Activated CD8-positive, alpha-beta memory T cell treated with anti-CD3 and anti-CD28 coated beads for 24 hours (primary cell): ENCODE results near the gene CFD.
"Not testable (repeated sequence)": the region's sequence is repeated elsewhere in the genome, so short reads cannot be mapped to it uniquely, and the experiment has no call there.

Experiments
- DNase-seq: peaks from one replicate; pipeline ENCODE4 v3.0.0-alpha.2; 2020

Gene CFD

DNA sequence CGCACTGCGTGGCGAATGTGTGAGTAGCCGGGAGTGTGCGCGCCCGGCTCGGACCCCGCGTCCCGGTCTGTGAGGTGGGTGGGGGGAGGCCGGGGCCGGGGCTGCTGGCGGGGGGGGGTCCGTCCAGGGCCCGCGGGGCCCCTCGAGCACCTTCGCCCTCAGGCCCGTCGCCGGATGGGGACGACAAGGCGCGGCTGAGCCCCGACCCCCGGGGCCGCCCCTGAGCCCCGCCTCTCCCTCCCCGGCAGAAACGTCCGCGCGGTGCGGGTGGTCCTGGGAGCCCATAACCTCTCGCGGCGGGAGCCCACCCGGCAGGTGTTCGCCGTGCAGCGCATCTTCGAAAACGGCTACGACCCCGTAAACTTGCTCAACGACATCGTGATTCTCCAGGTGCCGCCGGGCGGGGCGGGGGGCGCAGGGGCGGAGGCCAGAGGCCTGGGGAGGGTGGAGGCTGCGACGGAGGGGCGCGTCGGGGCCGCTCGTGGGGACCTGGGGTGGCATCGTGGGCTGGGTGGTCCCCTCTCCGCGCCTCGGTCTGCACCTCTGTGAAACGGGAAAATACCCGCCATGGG is 6.4 kb upstream of the CFD start:
- no peak for DNase-seq

GRCh38 chr19:853614-854220 is 5.7 kb upstream of the CFD start:
- DNase-seq = not testable (repeated sequence)

DNA sequence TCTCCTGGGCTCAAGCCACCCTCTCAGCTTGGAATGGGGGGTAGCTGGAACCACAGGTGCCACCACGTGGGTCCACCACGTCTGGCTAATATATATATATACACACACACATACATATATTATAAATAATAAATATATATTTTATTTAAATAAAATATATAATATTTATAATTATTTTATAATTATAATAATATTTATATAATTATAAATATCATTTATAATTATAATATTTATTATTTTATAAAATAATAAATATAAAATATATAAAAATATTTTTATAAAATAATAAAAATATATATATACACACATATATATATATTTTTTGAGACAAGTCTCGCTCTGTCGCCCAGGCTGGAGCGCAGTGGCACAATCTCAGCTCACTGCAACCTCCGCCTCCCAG is 4.9 kb upstream of the CFD start:
- DNase-seq = no peak

- no peak for DNase-seq
These were observed 4.3 kb upstream of the CFD start for GRCh38 chr19:855142-855541.

GRCh38 chr19:855566-856120 is 3.8 kb upstream of the CFD start:
- DNase-seq = no peak

DNA sequence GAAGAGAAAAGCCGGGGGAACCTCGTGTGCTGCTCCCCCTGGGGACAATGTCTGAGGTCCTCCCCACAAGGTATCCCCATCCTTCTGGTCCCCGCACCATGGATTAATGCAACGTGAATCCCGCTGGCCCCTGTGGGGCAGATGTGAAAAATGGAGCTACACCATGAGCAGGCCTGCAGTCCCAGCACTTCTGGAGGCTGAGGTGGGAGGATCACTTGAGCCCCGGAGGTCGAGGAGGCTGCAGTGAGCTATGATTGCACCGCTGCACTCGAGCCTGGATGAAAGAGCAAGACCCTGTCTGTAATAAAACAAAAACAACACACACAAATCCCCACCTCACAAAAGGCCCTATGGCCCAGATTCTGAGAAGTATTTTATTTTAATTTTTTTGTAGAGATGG is 1.2 kb upstream of the CFD start:
- DNase-seq = no peak

- DNase-seq = no peak
These were observed 1.8 kb downstream of the CFD start for GRCh38 chr19:861141-861755.

GRCh38 chr19:861756-862580 is 2.5 kb downstream of the CFD start:
- peak; percentile 87 for DNase-seq

GRCh38 chr19:862581-863314 is 3.3 kb downstream of the CFD start:
- DNase-seq = peak; percentile 90

- DNase-seq = no peak
These were observed 3.8 kb downstream of the CFD start for GRCh38 chr19:863315-863620.

- DNase-seq = no peak
These were observed 7.4 kb downstream of the CFD start for GRCh38 chr19:866769-867300.

DNA sequence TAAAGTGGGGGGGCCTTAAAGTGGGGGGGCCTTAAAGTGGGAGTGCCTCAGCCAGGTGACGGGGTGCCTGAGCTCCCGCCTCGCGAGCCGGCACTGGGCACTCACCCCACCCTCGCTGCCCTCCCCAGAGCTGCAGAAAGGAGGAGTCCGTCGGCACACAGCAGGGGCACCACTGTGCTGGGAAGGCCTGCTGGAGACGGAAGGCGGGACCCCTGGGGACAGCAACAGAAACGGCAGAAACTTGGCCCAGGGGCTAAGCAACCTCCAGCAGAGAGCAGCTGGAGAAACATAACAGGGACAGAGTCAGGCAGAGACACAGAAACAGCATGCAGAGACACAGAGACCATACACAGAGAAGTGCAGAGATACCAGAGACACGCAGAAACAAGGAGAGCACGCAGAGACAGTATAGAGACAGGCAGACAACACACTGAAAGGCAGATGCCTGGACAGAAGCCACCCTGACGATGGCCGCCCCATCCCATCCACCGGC is 7.9 kb downstream of the CFD start:
- no peak for DNase-seq

DNA sequence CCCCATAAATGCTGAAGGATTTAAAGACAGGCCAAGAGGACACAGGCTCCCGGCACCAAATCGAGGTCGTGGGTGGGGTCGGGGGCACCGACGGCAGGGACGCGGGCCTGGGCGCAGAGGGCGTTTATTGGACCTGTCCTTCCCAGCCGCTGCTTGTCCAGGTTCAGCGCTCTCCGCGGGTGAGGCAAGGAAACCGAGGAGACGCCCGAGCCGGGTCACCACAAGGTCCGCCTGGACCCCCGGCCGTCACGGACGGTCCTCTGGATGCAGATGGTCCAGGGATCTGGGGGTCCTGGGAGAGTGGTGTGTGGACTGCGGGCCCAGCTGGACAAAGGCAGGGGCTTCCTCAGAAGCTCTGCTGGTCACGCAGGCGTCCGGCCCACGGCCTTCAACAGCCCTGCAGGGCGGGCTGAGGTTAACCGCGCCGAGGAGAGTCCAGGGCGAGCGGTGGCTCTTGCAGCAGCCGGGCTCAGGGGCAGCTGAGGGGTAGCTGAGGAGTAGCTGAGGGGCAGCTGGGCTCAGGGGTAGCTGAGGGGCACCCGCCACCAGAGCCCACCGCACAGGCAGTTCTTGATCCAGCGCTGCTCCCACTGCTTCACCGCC is 8.5 kb downstream of the CFD start:
- DNase-seq = no peak

DNA sequence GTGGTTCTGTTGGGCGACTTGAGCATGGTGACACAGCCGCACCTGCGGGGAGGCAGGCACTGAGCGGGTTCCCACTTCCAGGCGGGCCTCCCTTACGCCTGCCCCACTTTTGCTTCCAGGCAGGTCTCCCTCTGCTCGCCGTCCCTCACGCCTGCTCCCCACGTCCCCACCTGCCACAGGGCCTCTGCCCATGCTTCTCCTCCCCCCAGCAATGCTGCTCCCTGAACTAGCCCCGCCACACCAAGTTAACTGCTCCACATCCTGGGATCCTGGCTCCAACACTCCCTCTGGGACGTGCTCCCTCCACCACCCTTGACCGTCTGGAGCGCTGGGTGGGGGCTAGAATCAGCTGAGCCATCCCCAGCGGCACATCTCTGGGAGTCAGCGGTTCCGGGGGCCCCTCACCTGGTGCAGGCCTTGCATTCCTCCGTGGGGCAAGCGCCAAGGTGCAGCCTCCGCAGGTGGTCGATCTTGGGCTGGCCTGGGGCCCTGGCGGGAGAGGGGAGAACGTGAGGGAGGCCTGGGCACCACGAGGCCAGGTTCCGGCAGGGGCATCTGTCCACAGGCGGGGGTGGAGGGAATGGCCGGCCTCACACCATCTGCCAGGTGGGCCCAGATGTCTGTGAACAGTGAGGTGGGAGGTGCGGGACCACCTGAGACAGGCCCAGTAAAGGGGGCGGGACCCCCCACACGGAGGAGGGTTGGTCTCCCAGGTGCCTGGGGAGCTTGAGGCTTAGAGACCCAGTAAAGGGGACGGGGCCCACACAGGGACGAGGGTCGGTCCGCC is 9.2 kb downstream of the CFD start:
- DNase-seq = no peak

DNA sequence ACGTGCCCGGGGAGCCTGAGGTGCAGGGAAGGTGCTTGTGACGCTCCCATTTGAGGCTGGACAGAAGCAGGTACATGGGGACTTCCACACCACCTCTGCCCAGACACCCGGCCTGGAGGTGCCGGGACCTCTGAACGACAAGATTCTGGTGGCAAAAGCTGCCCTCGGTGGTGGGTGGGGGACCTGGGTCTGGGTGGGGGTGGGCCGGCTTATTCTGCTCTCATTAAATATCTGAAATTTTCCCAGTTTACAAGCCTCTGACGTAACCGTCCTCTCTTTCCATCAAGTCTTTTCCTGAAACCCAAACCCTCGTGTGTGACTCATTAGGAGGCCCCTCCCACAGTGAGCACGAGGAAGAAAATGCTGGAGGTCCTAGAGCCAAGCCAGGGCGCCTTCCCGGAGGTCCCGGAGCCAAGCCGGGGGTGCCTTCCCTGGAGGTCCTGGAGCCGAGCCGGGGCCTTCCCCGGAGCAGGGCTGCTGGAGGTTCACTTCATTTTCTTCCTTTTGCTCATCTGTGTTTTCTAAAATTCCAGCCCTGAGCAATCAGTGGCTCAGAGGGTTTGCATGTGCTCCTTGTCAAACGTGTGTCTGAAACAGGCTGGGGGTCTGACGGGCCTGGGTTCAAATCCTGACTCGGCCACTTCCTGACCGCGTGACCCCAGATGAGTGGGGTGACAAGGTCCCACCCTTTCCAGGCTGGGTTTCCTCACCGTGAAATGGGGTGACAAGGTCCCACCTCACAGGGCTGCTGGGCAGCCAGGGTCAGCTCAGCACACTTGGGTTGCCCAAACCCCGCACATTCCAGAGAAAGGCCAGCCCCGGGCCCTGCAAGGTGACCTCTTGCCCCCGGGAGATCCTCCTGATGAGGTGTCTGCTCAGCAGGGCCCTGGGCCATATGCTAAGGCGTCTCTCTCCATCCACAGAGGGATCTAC is 10.0 kb downstream of the CFD start:
- no peak for DNase-seq

DNA sequence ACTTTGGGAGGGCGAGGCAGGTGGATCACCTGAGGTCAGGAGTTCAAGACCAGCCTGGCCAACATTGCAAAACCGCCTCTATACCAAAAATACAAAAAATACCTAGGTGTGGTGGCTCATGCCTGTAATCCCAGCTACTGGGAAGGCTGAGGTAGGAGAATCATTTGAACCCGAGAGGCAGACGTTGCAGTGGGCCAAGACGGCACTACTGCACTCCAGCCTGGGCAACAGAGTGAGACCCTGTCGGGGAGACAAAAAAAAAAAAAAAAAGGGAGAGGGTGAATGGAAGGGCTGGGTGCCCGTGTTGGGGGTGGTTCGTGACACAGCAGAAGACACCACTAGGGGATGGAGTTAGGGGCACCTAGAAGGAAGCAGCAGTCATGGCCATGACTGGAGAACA is 10.8 kb downstream of the CFD start:
- no peak for DNase-seq

GRCh38 chr19:870963-871401 is 11.5 kb downstream of the CFD start:
- DNase-seq = no peak

- no peak for DNase-seq
These were observed 12.2 kb downstream of the CFD start for GRCh38 chr19:871446-872265.
